GM10847 (cell line): ENCODE results near the gene TMEM252.

Experiments used
- POLR2A ChIP-seq: IDR thresholded peaks from 2 replicates; pipeline ENCODE4 v1.6.1; 2011; ENCODE audit not compliant: insufficient read length; ENCODE audit errors: extremely low read depth

The TMEM252 gene

DNA sequence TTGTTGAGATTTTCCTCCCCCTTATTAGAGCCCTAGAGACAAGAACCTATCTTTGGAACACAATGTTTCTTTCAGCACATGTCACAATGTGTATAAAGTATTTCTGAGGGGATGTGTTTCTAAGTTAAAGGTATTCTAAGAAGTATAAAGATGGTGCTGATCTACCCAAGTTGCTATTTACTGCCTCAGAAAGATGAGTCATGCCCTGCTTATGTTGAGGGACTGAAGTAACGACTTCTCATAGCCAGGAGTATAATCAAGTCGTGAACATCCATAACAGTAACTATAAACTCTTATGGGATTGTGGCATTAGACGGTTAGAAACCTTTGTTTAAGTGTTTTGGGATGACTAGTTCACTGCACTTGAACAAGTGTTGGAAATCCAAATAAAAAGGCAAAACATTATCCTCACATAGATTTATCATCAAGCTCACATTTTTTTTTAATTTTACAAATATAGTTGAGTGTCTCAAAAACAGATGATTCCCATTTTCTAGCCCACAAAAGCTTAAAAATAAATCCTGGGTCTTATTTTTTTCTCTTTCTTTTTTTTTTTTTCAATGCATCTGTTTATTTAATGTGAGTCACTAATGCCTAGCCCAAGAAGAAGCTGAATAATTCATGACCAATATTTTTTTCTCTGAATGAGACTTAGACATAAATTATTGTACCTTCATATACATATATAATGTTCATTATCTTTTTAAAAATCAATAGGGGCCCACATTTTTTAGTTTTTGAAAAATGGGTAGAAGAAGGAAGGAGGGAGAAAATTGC, 12.2 kb upstream of the TMEM252 start:
- no peak for TF ChIP-seq POLR2A

DNA sequence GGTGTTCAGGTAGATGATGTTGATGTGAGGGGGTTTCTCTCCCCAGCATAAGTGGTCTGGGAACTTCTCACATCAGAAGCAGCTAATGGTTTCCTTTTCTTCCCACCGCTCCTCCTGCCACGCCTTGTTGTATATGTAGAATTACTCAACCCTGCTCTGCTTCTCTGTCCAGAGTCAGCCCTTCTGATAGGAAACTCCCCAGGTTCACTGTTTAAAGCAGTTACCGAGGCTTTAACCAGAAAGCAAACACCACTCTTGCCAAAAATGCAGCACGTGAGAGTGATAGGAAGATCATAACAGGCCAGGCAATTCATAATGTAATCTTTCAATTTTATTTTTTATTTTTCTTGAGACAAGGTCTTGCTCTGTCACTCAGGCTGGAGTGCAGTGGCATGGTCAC, 10.5 kb upstream of the TMEM252 start:
- TF ChIP-seq POLR2A: no peak

DNA sequence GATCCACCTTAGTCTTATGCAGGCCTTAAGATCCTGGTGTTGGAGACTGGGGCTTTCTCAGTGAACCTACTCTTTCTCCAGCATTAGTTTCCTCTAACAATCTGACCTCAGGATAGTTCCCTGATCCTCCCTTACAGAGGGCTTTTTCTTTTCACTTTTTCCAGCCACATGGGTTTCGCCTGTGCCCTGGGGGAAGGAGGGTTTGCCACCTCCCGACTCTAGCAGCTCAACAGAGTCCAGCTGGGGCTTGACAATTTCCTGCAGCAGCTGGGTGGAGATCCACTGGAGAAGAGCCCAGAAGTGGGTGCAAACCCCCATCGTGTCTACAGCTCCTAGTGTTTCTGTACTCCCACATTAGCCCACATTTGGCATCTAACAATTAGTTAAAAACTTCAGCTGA, 7.6 kb upstream of the TMEM252 start:
- TF ChIP-seq POLR2A: no peak

DNA sequence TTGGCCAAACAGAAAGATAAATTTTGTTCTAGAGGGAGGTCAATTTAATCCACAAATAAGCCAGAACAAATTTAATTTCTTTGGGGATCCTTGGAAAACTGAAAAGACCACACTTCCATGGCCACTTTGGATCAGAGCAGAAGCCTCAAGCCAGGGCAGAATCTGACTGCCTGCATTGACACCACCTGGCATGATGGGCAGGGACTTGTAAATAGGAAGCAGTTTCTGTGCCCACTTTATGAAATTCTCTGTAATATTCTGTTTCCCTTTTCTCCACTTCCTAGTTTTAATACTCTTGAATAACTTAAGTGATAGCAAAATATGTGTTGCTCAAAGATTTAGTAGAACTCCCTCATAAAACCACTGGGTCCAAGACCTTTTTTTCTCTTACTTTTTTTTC, 6.7 kb upstream of the TMEM252 start:
- TF ChIP-seq POLR2A: no peak

DNA sequence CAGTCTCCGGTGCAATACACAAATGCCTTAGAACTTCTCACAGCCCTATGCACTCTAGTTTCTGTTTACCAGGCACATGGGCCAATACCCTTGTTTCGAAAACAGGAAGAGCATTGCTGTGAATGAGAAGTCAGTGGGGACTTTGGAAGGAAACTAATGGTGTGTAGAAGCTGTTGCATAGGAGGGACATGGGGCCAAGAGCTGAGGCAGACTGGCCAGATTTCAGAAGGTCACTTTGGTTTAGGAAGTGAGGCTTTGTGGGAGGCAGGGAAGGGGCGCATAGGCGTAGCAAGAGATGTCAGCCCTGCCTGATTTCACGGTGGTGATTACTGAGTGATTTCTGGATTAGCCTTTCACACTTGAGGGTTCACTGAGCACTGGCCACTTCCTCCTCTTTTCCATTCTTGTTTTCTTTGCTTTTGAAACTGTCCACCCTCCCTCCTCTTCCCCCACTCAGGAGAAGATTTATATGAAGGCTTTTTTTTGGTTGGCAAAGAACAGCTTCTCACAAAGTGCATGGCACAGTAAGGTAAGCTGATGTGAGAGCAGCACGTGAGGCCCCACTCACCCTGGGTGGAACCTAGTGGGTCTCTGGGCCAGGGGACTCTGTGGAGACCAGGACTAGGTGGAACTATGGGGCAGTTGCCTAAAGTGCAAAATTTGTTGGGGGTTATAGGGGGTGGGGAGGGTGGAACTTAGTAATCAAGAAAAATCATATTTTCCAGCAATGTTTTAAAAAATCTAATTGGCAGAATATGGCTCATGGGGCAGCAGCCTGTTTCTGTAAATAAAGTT, 6.1 kb upstream of the TMEM252 start:
- TF ChIP-seq POLR2A: no peak

DNA sequence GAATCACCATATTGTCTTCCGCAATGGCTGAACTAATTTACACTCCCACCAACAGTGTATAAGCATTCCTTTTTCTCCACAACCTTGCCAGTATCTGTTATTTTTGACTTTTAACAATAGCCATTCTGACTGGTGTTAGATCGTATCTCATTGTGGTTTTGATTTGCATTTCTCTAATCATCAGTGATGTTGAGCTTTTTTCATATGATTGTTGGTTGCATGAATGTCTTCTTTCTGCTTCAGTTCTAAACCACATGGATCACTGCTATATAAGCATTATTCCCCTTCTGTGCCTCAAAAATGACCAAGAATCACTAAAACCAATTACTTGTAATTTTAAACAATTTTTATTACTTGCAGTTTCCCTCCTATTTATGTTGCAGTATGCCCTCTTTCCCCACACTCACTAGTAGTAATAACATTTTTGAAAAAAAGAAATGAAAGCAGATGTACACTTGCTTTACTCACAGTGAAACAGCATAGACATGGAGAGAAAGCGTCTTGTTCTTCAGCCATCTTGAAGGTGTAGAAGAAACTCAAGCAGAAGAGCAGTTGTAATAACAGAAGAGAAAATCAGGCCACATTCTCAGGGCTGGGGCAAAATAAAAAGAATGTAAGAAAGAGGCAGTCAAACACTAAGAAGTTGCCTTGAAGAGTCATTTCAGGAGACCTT, 4.5 kb upstream of the TMEM252 start:
- TF ChIP-seq POLR2A: no peak

DNA sequence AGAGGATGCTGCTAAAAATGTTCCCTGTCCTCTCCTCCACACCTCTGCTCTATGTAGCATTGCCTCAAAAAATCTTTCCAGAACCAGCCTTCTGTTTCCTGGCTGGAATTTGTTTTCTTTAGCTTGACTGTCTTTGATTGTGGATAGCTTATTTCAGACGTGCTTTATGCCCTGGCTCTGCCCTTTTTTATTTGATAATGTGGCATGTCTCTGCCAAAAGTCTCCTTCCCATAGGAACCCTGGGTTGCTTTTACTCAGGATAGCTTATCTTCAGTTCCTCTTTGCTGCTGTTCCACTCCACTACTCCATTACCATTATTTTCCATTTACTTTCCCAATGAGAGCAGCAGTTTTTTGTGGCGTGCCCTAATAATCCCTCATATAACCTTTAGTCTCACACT, 885 bp upstream of the TMEM252 start:
- no peak for TF ChIP-seq POLR2A

DNA sequence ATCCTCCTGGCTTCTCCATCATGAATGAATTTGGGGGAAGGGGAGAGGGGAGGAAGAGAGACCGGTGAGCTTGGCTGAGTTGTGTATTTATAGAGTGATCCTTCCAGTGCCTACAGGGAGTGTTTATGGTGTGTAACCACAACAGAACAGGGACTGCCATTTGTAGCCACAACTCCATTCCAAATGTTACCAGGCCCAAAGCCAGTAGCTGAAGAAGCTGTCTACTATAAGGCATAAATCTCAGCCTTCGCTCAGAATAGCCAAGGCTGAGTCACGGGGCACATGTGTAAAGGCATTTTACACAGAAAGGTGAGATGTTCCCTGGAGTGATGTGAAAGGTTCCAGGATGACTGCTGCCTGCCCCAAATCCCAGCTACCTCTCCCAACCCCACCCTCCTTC, 2.5 kb downstream of the TMEM252 start:
- TF ChIP-seq POLR2A: no peak

DNA sequence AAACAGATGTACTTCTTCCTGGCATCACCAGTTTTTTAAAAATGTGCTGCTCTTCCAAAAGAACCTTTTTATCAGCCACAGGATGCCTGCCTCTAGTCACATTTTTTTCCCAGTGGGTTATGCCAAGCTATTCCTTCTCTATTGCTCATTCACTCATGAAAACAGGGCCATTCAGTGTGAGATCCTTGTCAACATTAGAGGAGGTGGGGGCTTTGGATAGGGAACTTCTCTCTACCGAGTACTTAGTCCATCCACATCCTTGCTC, 3.1 kb downstream of the TMEM252 start:
- TF ChIP-seq POLR2A: no peak

DNA sequence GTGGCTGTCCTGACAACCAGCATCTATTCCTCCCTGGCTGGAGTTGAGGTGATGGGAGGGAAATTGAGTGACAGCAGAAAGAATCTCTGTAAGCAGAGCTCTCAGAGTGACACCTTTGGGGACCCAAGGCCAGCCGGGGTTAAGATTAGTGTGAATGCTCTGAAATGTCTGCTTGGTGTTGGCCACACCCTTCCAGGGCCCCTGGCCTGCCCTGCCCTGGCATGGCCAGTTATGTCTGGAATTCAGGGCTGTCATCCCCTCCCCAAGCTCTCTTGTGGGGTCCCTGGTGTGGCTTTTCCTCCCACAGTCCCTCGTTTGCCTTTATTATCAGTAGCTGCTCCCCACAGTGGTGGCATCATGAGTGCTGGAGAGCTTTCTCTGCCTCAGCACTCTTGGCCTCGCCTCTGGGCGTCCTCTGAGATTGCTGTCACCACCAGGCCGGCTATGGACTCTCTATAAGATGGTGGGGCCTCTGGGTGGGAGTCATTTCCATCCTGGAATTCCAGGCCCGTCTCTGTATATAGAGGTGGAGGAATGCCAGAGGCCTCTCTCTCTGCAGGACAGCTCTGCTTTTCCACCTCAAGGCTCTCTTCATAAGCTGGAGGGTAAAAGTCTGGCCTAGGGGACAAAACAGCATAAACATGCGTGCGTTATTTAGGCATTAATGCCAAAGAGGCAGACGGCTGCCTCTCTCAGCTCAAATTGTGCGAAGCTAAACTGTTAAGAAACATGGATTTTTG, 3.6 kb downstream of the TMEM252 start:
- TF ChIP-seq POLR2A: no peak

DNA sequence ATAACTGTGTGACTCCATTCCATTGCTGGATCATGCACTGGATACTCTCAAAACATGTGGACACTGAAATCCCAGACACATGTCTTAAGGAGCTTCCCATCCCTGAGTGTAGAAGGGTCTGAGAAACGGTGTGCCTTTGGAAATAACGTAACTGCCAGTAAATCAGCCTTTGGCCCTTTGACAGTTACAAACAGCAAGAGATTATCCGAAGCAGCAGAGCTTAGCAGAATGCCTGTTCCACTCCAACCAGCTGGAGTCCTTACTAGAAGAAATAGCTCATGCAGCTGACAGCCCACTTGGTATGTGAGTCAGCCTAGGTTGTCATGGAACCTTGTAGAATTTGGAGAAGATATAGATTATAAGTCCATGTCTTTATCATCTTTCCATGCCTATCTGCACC, 7.0 kb downstream of the TMEM252 start:
- no peak for TF ChIP-seq POLR2A

DNA sequence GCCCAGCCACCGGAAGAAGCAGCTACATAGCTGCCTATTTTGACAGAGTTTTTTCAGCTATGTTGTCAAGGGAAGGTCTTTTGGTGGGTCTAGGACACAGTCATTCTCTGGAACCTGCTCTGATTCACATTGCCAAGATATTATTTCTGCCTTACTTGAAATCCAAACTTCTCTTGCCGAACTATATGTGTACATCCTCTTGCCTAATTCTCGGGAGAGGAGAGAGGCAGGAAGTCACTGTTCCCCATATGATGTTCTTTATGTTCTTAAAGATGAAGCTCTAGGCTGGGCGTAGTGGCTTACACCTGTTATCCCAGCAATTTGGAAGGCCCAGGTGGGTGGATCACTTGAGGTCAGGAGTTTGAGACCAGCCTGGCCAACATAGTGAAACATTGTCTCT, 8.6 kb downstream of the TMEM252 start:
- TF ChIP-seq POLR2A: no peak

DNA sequence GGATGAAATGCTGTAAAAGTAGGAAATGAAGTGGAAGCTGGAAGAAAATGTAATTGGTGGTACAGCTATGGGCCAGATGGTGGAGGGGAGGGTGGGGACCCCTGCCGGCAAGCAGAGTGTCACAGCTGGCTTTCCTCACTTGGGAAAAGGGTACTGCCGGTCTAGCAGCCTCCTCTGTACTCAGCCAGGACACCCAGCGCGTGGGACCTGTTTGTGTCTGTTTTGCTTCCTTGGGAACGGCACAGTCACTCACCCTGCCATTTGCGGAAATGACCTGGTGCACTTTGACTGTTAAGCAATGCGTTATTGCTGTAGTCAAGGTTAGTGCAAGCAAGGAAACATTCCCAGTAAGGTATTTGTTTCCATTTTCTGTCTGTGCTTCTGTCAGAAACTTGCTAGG, 10.1 kb downstream of the TMEM252 start:
- no peak for TF ChIP-seq POLR2A

DNA sequence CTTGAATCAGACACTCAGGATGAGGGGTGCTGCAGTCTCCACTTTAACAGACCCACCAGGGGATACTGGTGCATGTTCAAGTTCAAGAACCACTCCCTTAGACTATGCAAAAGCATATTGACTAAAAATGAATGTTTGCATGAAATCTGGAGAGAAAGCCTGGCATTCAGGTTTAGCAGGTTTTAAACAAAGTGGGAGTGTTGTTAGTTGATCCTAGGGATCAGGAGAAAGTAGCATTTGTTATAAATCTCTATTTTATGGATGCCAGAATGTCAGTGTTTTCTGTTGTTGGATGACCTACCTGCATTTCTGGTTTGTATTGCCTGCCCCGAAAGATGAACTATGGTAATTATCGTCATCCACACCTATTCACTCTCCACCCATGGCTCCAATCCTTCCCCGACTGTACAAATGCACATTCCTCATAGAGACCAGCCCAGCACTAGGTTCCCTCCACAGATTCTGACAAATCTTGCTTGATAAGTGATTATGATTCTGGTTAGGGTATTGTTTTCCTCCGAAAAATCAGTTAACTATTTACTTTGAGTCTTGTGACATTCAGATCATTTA, 17.2 kb downstream of the TMEM252 start:
- no peak for TF ChIP-seq POLR2A

DNA sequence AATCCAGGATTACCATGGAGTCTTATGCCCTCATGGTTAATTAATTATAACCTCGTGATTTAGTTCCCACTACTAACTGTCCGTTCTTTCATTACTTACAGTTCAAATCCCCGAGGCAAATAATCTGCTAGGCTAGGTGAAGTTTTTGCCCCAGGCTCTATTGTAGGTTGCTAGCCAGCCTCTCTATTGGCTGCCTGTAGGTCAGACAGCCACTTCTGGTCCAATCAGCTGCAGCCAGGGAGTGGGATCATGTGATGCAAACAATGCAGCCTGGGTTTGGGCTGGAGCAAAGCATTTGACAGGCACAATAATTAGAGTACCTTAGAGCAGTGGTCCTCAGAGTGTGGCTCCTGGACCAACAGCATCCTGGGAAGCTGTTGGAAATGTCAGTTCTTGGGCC, 17.7 kb downstream of the TMEM252 start:
- no peak for TF ChIP-seq POLR2A
